HEK293 (cell line): ENCODE data around the gene FTO.

Experiments
- CTCF ChIA-PET: fragments of 350-600 bp; formaldehyde crosslinking; extraction: SDS; loops from one replicate; lab custom pipeline; 2021; ENCODE audit warnings: antibody characterized with exemption; lab: Yijun Ruan, JAX
- POLR2A ChIA-PET: fragments of 300-600 bp; formaldehyde crosslinking; extraction: SDS; loops from one replicate; lab custom pipeline; 2020; ENCODE audit warnings: antibody characterized with exemption, inconsistent platforms; lab: Yijun Ruan, JAX
- H3K27ac ChIP-seq: fragments of 200-500 bp; sonication (Bioruptor generic); 2 replicates; pipeline ENCODE4 v1.5.1; 2014; ENCODE audit warnings: low read depth, low read length, control low read depth, inconsistent platforms; ENCODE audit errors: extremely low read depth
- H3K36me3 ChIP-seq, 2 experiments: fragments of 200-500 bp in 1 of 2; sonication (Bioruptor generic) in 1 of 2; 1 replicate in 1 of 2; 2 replicates in 1 of 2; pipeline ENCODE4 v1.5.1; 2014 to 2017; ENCODE audit warnings: inconsistent platforms in 2 of 2, low read length in 2 of 2; ENCODE audit not compliant: control insufficient read depth in 2 of 2, insufficient read depth in 1 of 2
- H3K4me1 ChIP-seq: fragments of 200-500 bp; sonication (Bioruptor generic); 2 replicates; pipeline ENCODE4 v1.5.1; 2014; ENCODE audit warnings: mild to moderate bottlenecking, low read length, inconsistent platforms; ENCODE audit not compliant: control insufficient read depth, insufficient read depth
- H3K4me3 ChIP-seq: 2 replicates; pipeline ENCODE4 v1.5.1; 2011; ENCODE audit warnings: low read depth, mild to moderate bottlenecking, control low read depth, low read length, moderate library complexity
- H3K9me3 ChIP-seq: fragments of 200-500 bp; sonication (Bioruptor generic); 2 replicates; pipeline ENCODE4 v1.5.1; 2014; ENCODE audit warnings: low read depth, low read length, inconsistent platforms; ENCODE audit not compliant: control insufficient read depth, insufficient read depth
- AEBP2 ChIP-seq: fragments of 450-650 bp; formaldehyde crosslinking; IDR thresholded peaks from 2 replicates; pipeline ENCODE4 v1.5.1; 2016; ENCODE audit warnings: missing biosample characterization, missing genetic modification characterization, borderline replicate concordance
- ATF2 ChIP-seq: fragments of 450-650 bp; formaldehyde crosslinking; IDR thresholded peaks from 2 replicates; pipeline ENCODE4 v1.5.1; 2016; ENCODE audit warnings: missing biosample characterization, missing genetic modification characterization, low read depth
- GFI1B ChIP-seq: fragments of 450-650 bp; formaldehyde crosslinking; IDR thresholded peaks from 2 replicates; pipeline ENCODE4 v1.5.1; 2016; ENCODE audit warnings: missing biosample characterization, missing genetic modification characterization
- GLIS2 ChIP-seq: fragments of 450-650 bp; formaldehyde crosslinking; IDR thresholded peaks from 2 replicates; pipeline ENCODE4 v1.5.1; 2016; ENCODE audit warnings: missing biosample characterization, missing genetic modification characterization
- SP3 ChIP-seq: fragments of 450-650 bp; formaldehyde crosslinking; IDR thresholded peaks from 2 replicates; pipeline ENCODE4 v1.5.1; 2016; ENCODE audit warnings: missing biosample characterization, missing genetic modification characterization
- ZBTB11 ChIP-seq: fragments of 450-650 bp; formaldehyde crosslinking; conservative IDR thresholded peaks from 2 replicates; pipeline ENCODE4 v1.5.1; 2016; ENCODE audit warnings: low read depth, missing biosample characterization, missing genetic modification characterization
- ZBTB26 ChIP-seq: fragments of 450-650 bp; formaldehyde crosslinking; optimal IDR thresholded peaks from 2 replicates; pipeline ENCODE3; 2016; ENCODE audit warnings: missing biosample characterization, mild to moderate bottlenecking, missing genetic modification characterization
- ZBTB49 ChIP-seq: fragments of 450-650 bp; formaldehyde crosslinking; IDR thresholded peaks from 2 replicates; pipeline ENCODE4 v1.5.1; 2016; ENCODE audit warnings: missing biosample characterization, missing genetic modification characterization, low read depth
- ZBTB8A ChIP-seq: fragments of 450-650 bp; formaldehyde crosslinking; IDR thresholded peaks from 2 replicates; pipeline ENCODE4 v1.5.1; 2016; ENCODE audit warnings: missing biosample characterization, missing genetic modification characterization
- ZNF138 ChIP-seq: fragments of 450-650 bp; formaldehyde crosslinking; IDR thresholded peaks from 2 replicates; pipeline ENCODE4 v1.5.1; 2016; ENCODE audit warnings: missing biosample characterization, missing genetic modification characterization, borderline replicate concordance
- ZNF2 ChIP-seq: fragments of 450-650 bp; formaldehyde crosslinking; IDR thresholded peaks from 2 replicates; pipeline ENCODE4 v1.5.1; 2016; ENCODE audit warnings: missing biosample characterization, missing genetic modification characterization
- ZNF280C ChIP-seq: fragments of 450-650 bp; formaldehyde crosslinking; IDR thresholded peaks from 2 replicates; pipeline ENCODE4 v1.5.1; 2016; ENCODE audit warnings: missing biosample characterization, missing genetic modification characterization
- ZNF292 ChIP-seq: fragments of 450-650 bp; formaldehyde crosslinking; IDR thresholded peaks from 2 replicates; pipeline ENCODE4 v1.5.1; 2016; ENCODE audit warnings: low read depth, missing biosample characterization, missing genetic modification characterization, borderline replicate concordance
- ZNF530 ChIP-seq: fragments of 450-650 bp; formaldehyde crosslinking; IDR thresholded peaks from 2 replicates; pipeline ENCODE4 v1.5.1; 2016; ENCODE audit warnings: low read depth, missing biosample characterization, missing genetic modification characterization
- ZNF549 ChIP-seq: fragments of 450-650 bp; IDR thresholded peaks from 2 replicates; pipeline ENCODE4 v1.5.1; 2018; ENCODE audit warnings: missing biosample characterization, missing genetic modification characterization, mild to moderate bottlenecking, inconsistent platforms, moderate library complexity
- ZNF621 ChIP-seq: fragments of 450-650 bp; formaldehyde crosslinking; IDR thresholded peaks from 2 replicates; pipeline ENCODE4 v1.5.1; 2017; ENCODE audit warnings: missing biosample characterization, missing genetic modification characterization
- ZNF626 ChIP-seq: fragments of 450-650 bp; sonication (Bioruptor Pico); formaldehyde crosslinking; IDR thresholded peaks from 2 replicates; pipeline ENCODE4 v1.5.1; 2018; ENCODE audit warnings: missing biosample characterization, missing genetic modification characterization, inconsistent platforms
- ZNF660 ChIP-seq: fragments of 450-650 bp; IDR thresholded peaks from 2 replicates; pipeline ENCODE4 v1.5.1; 2018; ENCODE audit warnings: missing biosample characterization, mild to moderate bottlenecking, missing genetic modification characterization
- ZNF670 ChIP-seq: fragments of 450-650 bp; formaldehyde crosslinking; IDR thresholded peaks from 2 replicates; pipeline ENCODE4 v1.5.1; 2016; ENCODE audit warnings: missing biosample characterization, missing genetic modification characterization, low read depth
- ZNF776 ChIP-seq: fragments of 450-650 bp; formaldehyde crosslinking; IDR thresholded peaks from 2 replicates; pipeline ENCODE4 v1.5.0; 2017; ENCODE audit warnings: missing biosample characterization, missing genetic modification characterization, borderline replicate concordance
- ZNF837 ChIP-seq: fragments of 450-650 bp; formaldehyde crosslinking; IDR thresholded peaks from 2 replicates; pipeline ENCODE4 v1.5.1; 2016; ENCODE audit warnings: missing biosample characterization, missing genetic modification characterization
- ZSCAN5A ChIP-seq: fragments of 450-650 bp; formaldehyde crosslinking; IDR thresholded peaks from 2 replicates; pipeline ENCODE4 v1.5.1; 2016; ENCODE audit warnings: missing biosample characterization, missing genetic modification characterization

Gene FTO

GRCh38 chr16:53925526-53925925, 221.6 kb downstream of the FTO start:
- TF ChIP-seq ZNF530 (tag by site-specific recombination), result no peak
- no peak for TF ChIP-seq ZNF138 (tag by site-specific recombination)
- no peak for TF ChIP-seq ATF2 (tag by site-specific recombination)
- TF ChIP-seq ZNF280C (tag by site-specific recombination), result no peak
- no peak for TF ChIP-seq ZNF670 (tag by site-specific recombination)
- TF ChIP-seq ZNF621, result no peak
- no peak for TF ChIP-seq GFI1B (tag by site-specific recombination)
- no peak for TF ChIP-seq ZSCAN5A (tag by site-specific recombination)
- no peak for TF ChIP-seq ZBTB26
- no peak for TF ChIP-seq GLIS2
- no peak for TF ChIP-seq ZNF292 (tag by site-specific recombination)
- no peak for TF ChIP-seq SP3
- TF ChIP-seq ZNF549 (tag by site-specific recombination), result no peak
- no peak for TF ChIP-seq ZNF837 (tag by site-specific recombination)
- TF ChIP-seq ZNF776 (tag by site-specific recombination), result no peak
- Histone ChIP-seq H3K4me1 (peaks cover 26% of the 10 kb centered on the region), H3K4me3 (no peak overlapping the region), H3K9me3 (no peaks in the 10 kb centered on the region), H3K27ac (no peak overlapping the region), H3K36me3 (no peaks in the 10 kb centered on the region)
- ChIA-PET CTCF (interaction anchor here (0.6 to 0.7 kb wide), 2 partner anchors 51 to 127 kb away, joined by 3 to 4 read pairs; no protein-coding TSS in a partner anchor), POLR2A (no interaction called here)

- CTCF ChIA-PET, result no interaction called here
- H3K36me3 ChIP-seq, result no peaks in the 10 kb centered on the region
- peaks cover 26% of the 10 kb centered on the region for H3K4me1 ChIP-seq
- POLR2A ChIA-PET, result no interaction called here
- no peaks in the 10 kb centered on the region for H3K9me3 ChIP-seq
- no peak overlapping the region for H3K4me3 ChIP-seq
- no peak overlapping the region for H3K27ac ChIP-seq
- no peak for TF ChIP-seq ZBTB8A
- TF ChIP-seq ZNF660 (tag by site-specific recombination), result no peak
- no peak for TF ChIP-seq ZNF626 (tag by site-specific recombination)
- no peak for TF ChIP-seq ZBTB11 (tag by site-specific recombination)
- TF ChIP-seq AEBP2, result no peak
- no peak for TF ChIP-seq ZNF2
- no peak for TF ChIP-seq ZBTB49
Measured at GRCh38 chr16:53926209-53926608, 222.3 kb downstream of the FTO start.
